B cell (primary cell): ENCODE measurements around the gene RAB22A. TPM values are rescaled to one million over a fixed set of nuclear protein-coding genes. Genes with fewer than 3 reads are reported as not detected.

Experiments used
- ATAC-seq: fragments of 200-7000 bp; cut with Tn5 transposase; one replicate; pipeline ENCODE4 v1.10.0; 2021; ENCODE audit warnings: low read depth, mild to moderate bottlenecking, moderate number of reproducible peaks, moderate library complexity
- CTCF ChIA-PET: fragments of 350-600 bp; sonication (Branson Sonifier 250); formaldehyde crosslinking; loops from one replicate; lab custom pipeline; 2021; ENCODE audit warnings: antibody characterized with exemption, inconsistent platforms; lab: Charles Lee
- POLR2A ChIA-PET: fragments of 350-600 bp; sonication (Branson Sonifier 250); formaldehyde crosslinking; loops from one replicate; lab custom pipeline; 2021; ENCODE audit warnings: antibody characterized with exemption; lab: Charles Lee
- DNase-seq: peaks from one replicate; pipeline ENCODE4 v3.0.0; 2013
- H2AFZ ChIP-seq: 2 replicates; pipeline ENCODE4 v1.6.1; 2012; ENCODE audit warnings: mild to moderate bottlenecking, low read depth, low read length; ENCODE audit not compliant: insufficient read depth, poor library complexity, severe bottlenecking
- H3K27ac ChIP-seq, 2 donors: 1 replicate in 1 of 2; 2 replicates in 1 of 2; pipeline ENCODE4 v1.5.1; 2012 to 2013; ENCODE audit warnings: low read length in 2 of 2, mild to moderate bottlenecking in 2 of 2, moderate library complexity in 1 of 2
- H3K27me3 ChIP-seq, 4 experiments: fragments of 200-600 bp in 1 of 4; sonication (generic) in 1 of 4; replicated peaks in 1 of 4; 1 replicate in 2 of 4; 2 replicates in 2 of 4; pipeline versions ENCODE4 v1.6.1 to v1.7.0; 2013 to 2016; ENCODE audit warnings: low read length in 3 of 4, mild to moderate bottlenecking in 2 of 4, mixed read lengths in 1 of 4, moderate library complexity in 1 of 4; ENCODE audit not compliant: insufficient read depth in 4 of 4, control insufficient read depth in 3 of 4; ENCODE audit errors: control extremely low read depth in 1 of 4
- H3K36me3 ChIP-seq, 2 experiments: replicated peaks in 1 of 2; 1 replicate in 1 of 2; 2 replicates in 1 of 2; pipeline versions ENCODE4 v1.6.1 to v1.7.1; 2013; ENCODE audit warnings: low read length in 1 of 2; ENCODE audit not compliant: insufficient read depth in 2 of 2, control insufficient read depth in 1 of 2; ENCODE audit errors: control extremely low read depth in 1 of 2, extremely low read depth in 1 of 2
- H3K4me1 ChIP-seq, 2 donors: fragments of 200-600 bp in 1 of 2; sonication (generic) in 1 of 2; 1 replicate in 1 of 2; 2 replicates in 1 of 2; pipeline versions ENCODE4 v1.5.1 to v1.6.1; 2013 to 2017; ENCODE audit warnings: low read length in 2 of 2; ENCODE audit not compliant: control insufficient read depth in 2 of 2, insufficient read depth in 2 of 2
- H3K4me2 ChIP-seq: replicated peaks from 2 replicates; pipeline ENCODE3; 2012; ENCODE audit warnings: mild to moderate bottlenecking, low read depth, low read length; ENCODE audit not compliant: poor library complexity, severe bottlenecking
- H3K4me3 ChIP-seq, 5 experiments: fragments of 200-600 bp in 1 of 5; sonication (generic) in 1 of 5; 1 replicate in 3 of 5; 2 replicates in 2 of 5; pipeline versions ENCODE4 v1.5.1 to v1.7.0; 2011 to 2016; ENCODE audit warnings: low read length in 4 of 5, mild to moderate bottlenecking in 4 of 5, low read depth in 2 of 5, control low read depth in 1 of 5, moderate library complexity in 1 of 5; ENCODE audit not compliant: insufficient read depth in 1 of 5; ENCODE audit errors: control extremely low read depth in 1 of 5, extremely low read depth in 1 of 5
- H3K79me2 ChIP-seq: fragments of 200-600 bp; sonication (generic); one replicate; pipeline ENCODE4 v1.6.0; 2016; ENCODE audit warnings: low read length; ENCODE audit not compliant: control insufficient read depth, insufficient read depth
- H3K9ac ChIP-seq: fragments of 200-600 bp; sonication (generic); 2 replicates; pipeline ENCODE4 v1.6.1; 2017; ENCODE audit warnings: mild to moderate bottlenecking, low read length, moderate library complexity
- H3K9me3 ChIP-seq, 3 donors: one replicate each; pipeline versions ENCODE4 v1.6.1 to v1.7.1; 2013; ENCODE audit warnings: low read length in 2 of 3; ENCODE audit not compliant: control insufficient read depth in 2 of 3, insufficient read depth in 1 of 3; ENCODE audit errors: control extremely low read depth in 1 of 3
- H4K20me1 ChIP-seq: 2 replicates; pipeline ENCODE4 v1.6.0; 2012; ENCODE audit warnings: mild to moderate bottlenecking, low read length; ENCODE audit not compliant: insufficient read depth, control insufficient read depth, poor library complexity, severe bottlenecking
- H3K27ac Mint-ChIP-seq: one replicate; pipeline ENCODE4 v1.8.0; 2021; ENCODE audit warnings: mixed read lengths
- H3K27me3 Mint-ChIP-seq: one replicate; pipeline ENCODE4 v1.8.0; 2021; ENCODE audit warnings: mixed read lengths
- H3K4me1 Mint-ChIP-seq: one replicate; pipeline ENCODE4 v1.8.0; 2021; ENCODE audit warnings: mixed read lengths
- H3K4me3 Mint-ChIP-seq: one replicate; pipeline ENCODE4 v1.8.0; 2021; ENCODE audit warnings: mixed read lengths
- H3K9me3 Mint-ChIP-seq: one replicate; pipeline ENCODE4 v1.8.0; 2022; ENCODE audit warnings: mixed read lengths; ENCODE audit not compliant: insufficient read depth
- CTCF ChIP-seq: fragments of 200-600 bp; IDR thresholded peaks from one replicate; pipeline ENCODE4 v1.8.0; 2022; ENCODE audit warnings: antibody characterized with exemption, mild to moderate bottlenecking
- EZH2 ChIP-seq: IDR thresholded peaks from 2 replicates; pipeline ENCODE4 v1.6.1; 2012; ENCODE audit warnings: borderline replicate concordance, low read depth, mild to moderate bottlenecking, moderate library complexity, low read length; ENCODE audit not compliant: insufficient read depth, poor library complexity, severe bottlenecking
- WGBS: methylation state at CpG from one replicate; pipeline ENCODE4 v1.1.5; 2013; ENCODE audit warnings: missing lambda C conversion rate; ENCODE audit not compliant: insufficient coverage; 5-methylcytosine and 5-hydroxymethylcytosine counted together
- intact Hi-C: fragments of 100-400 bp; cut with micrococcal nuclease; formaldehyde crosslinking; loops from one replicate; pipeline ENCODE4 v1.10.0; 2022
- polyA plus RNA-seq: library from polyadenylated mRNA; depleted of rRNA; stranded (reverse); fragments of >200 nt; gene quantifications from 2 replicates; pipeline ENCODE4 v1.2.3, GENCODE V29; 2012
- total RNA-seq, 2 donors: library from RNA; stranded (reverse); fragments of 120-200 nt in 1 of 2; gene quantifications; 1 replicate in 1 of 2; 2 replicates in 1 of 2; pipeline versions ENCODE4 v1.2.3 to v1.2.4, GENCODE V29; 2013 to 2022

RAB22A gene
- total and polyA plus RNA-seq, 2 donors (not counting 1 experiment from before 2014, with no cell fraction given), result 7.5 to 21.1 TPM

- POLR2A ChIA-PET, result interaction anchor here (0.7 to 1.7 kb wide), 6 partner anchors 16 to 806 kb away, joined by 3 to 12 read pairs (median 6); partner anchors contain the start of genes ATP5F1E and VAPB
- WGBS, result 20% methylated on average over 22 of the region's 41 CpGs
- Histone ChIP-seq H3K9me3 (peaks cover 0 to 4% (median 0%) of the 10 kb centered on the region in 3 donors), H3K36me3 (peaks cover 0 to 12% of the 10 kb centered on the region in 2 experiments), H3K4me1 (peaks cover 47 to 54% of the 10 kb centered on the region in 2 donors), H3K27me3 (no peaks in the 10 kb centered on the region), H2AFZ (peak overlapping the region; percentile 70), H3K9ac (peak overlapping the region; percentile 75), H3K79me2 (peaks cover 40% of the 10 kb centered on the region), H3K27ac (peak overlapping the region; percentile 94 to 97), H4K20me1 (peaks cover 8% of the 10 kb centered on the region), H3K4me3 (peak overlapping the region; percentile 62 to 78 (median 75)), H3K4me2 (peak overlapping the region; percentile 90)
- H3K4me3 Mint-ChIP-seq, result peak overlapping the region; percentile 84
- H3K27me3 Mint-ChIP-seq, result no peaks in the 10 kb centered on the region
- DNase-seq (peak; percentile 79), ATAC-seq (peak; percentile 53)
- no peaks in the 10 kb centered on the region for H3K9me3 Mint-ChIP-seq
- intact Hi-C loops, result loop anchor here (1.0 to 10.0 kb wide), 9 partner anchors 72 to 834 kb away; partner anchors contain the start of gene PRELID3B
- H3K27ac Mint-ChIP-seq, result peak overlapping the region; percentile 96
- TF ChIP-seq CTCF (no peak), EZH2 (no peak)
- H3K4me1 Mint-ChIP-seq, result peaks cover 59% of the 10 kb centered on the region
- CTCF ChIA-PET, result interaction anchor here (0.7 to 2.6 kb wide), 2 partner anchors 342 to 812 kb away, joined by 3 to 10 read pairs; partner anchors contain the start of gene STX16
These were observed 611 bp upstream of the RAB22A start for GRCh38 chr20:58308680-58309527.
